Astrocyte (in vitro differentiated cells and primary cell): Measurements from ENCODE around the gene SSUH2.

Experiments used
- CTCF ChIP-seq: IDR thresholded peaks from 2 replicates; pipeline ENCODE4 v1.5.1; 2011; ENCODE audit warnings: low read depth, mild to moderate bottlenecking, inconsistent platforms, low read length, moderate library complexity; ENCODE audit not compliant: insufficient read depth
- EZH2 ChIP-seq: IDR thresholded peaks from 2 replicates; pipeline ENCODE4 v1.6.1; 2012; ENCODE audit warnings: mild to moderate bottlenecking, low read length, inconsistent platforms; ENCODE audit not compliant: insufficient read depth

GRCh38 chr3:8644748-8645390, at the start of gene SSUH2:
- TF ChIP-seq CTCF: no peak
- no peak for TF ChIP-seq EZH2
